Activated CD8-positive, alpha-beta memory T cell treated with anti-CD3 and anti-CD28 coated beads, Interleukin-2, amount 50 U/mL, for 1 hour (primary cell): ENCODE results near the gene RAET1E.
"Not testable (repeated sequence)": the region's sequence is repeated elsewhere in the genome, so short reads cannot be mapped to it uniquely, and the experiment has no call there.

Experiments used
- DNase-seq: peaks from one replicate; pipeline ENCODE4 v3.0.0-alpha.2; 2020; ENCODE audit errors: extremely low read depth

RAET1E gene

DNA sequence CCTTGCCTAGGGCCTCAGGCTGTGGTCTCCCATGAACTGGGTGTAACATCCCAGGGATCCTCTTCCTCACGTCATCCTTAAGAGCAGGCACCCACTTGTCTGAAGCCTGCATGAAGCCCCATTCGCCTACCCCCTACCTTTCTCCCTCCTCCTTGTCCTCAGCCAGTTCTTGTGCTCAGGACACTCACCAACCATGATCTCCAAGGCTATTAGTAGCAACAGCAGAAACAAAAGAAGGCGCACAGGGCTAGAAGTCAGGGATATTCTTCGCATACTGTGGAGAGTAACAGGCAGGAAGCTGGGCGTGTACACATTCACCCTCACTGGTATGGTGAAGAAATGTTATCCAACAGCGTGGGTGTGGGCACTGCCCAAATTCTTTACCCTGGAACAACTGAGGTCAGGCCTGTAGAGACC, 7.3 kb downstream of the RAET1E start:
- no peak for DNase-seq

DNA sequence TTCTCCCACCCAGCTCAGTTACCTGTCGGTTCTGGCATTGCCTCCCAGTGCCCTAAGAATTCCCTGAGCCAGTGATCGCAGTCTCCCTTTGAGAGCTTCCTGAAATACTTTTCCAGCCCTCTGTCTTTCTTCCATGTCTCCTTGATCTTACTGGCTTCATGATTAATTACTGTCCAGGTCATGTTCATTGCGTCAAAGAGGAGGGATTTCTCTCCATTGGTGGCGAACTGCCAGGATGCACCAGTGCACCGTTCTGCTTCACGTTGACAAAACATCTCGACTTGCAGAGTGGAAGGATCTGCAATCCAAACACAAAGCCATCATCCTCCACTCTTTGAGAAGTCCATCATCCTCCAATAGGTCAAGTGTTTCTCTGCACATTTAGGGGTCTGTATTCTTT, 8.6 kb downstream of the RAET1E start:
- DNase-seq: no peak

DNA sequence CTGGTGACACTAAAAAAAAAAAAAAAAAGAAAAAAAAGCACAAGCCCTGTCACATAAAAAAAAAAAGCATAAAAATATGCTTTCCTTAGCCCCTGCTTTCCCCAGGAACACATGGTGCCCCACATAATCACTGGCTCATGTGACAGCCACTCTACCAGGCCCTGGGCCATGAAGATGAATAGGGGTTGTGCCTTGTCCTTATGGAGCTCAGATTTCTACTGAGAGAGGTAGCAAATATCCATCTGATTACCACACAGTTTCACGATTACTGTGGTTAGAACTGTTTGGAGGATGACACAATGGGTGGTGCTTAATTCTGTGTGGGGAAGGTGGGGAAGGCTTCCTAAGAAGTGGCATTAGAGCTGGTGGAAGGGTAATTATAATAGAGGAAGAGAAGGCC, 9.3 kb downstream of the RAET1E start:
- no peak for DNase-seq

DNA sequence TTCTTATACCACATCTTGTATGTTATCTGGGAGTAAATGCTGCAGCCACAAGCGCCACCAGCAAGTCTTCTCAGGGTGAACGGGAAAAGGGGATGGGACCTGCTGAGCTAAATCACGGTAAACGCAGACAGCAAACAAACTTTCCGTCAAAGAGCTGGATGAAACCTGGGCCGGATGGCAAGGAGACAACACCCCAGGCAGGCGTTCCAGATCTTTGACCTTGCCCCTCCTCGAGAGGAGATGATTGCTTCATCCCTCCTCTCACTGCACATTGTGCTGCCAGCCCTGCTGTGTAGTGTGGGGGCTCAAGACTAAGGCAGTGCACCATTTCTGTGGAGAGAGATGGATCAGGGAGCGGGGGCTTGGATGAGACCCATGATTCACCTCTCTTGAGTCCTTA, 9.8 kb downstream of the RAET1E start:
- DNase-seq: no peak

DNA sequence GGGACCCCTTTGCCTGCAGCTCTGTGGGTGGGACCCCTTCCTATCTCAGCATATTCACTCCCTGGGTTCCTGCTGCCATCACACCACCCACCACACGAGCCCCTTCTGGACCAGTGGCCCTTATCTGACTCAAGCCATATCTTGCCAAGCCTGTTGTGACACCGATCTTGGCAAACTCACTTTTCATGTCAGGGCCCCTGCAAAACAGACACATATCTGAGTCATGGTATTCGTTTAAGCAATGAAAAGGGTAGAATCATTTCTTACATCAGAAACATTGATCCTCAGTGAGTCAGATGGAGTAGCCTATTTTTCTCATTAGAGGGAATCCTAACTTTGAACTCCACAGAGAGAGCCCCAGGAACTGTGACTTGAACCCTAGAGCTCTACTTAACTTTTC, 10.6 kb downstream of the RAET1E start:
- DNase-seq: no peak

DNA sequence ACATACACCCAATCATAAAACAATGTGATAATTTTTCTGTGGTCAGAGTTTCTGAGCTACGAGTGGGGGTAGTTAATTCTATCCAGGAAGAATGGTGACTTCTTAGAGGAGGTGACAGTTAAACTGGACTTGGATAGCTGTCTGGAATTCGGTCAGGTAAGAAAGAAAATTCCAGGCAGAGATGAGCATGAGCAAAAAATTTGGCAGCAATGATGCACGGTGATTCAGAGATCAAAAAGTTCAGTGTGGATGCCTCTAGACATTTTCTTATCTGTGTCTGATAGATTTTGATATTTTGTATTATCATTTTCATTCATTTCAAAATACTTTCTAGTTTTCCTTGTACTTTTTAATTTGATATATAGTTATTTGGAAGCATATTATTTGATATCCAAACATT, 12.0 kb downstream of the RAET1E start:
- DNase-seq: no peak

DNA sequence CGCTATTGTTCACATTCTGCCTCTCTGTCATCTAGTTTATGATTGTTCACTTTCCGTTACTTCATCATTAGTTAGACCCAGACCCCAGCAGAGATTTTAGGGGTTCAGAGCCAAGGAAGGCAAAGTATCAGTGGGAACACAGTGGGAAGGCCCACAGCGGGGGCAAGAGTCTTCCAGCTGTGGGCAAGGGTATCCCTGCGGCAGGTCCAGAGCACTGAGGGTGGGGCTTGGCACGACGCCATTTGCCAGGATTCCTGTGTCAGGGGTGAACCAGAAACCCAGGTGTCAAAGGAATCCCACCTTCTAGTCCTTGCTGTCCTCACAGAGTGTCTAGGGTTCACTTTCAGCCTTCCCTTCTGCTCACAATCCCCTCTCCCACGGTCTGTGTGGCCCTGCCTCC, 13.3 kb downstream of the RAET1E start:
- DNase-seq: no peak

DNA sequence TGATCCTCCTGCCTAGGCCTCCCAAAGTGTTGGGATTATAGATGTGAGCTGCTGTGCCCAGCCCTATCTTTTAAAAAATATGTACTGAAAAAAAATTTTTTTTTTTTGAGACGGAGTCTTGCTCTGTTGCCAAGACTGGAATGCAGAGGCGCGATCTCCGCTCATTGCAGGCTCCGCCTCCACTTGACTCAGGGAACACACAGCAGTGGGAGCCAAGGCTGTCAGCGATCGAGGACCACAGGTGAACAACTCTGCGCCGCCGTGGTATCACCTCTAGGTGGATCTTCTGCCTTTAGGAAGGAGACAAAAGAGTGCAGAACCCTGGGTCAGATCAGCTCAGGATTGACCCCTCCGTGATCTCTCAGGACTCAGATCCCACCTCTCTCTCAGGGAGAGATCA, 13.7 kb downstream of the RAET1E start:
- DNase-seq: no peak

DNA sequence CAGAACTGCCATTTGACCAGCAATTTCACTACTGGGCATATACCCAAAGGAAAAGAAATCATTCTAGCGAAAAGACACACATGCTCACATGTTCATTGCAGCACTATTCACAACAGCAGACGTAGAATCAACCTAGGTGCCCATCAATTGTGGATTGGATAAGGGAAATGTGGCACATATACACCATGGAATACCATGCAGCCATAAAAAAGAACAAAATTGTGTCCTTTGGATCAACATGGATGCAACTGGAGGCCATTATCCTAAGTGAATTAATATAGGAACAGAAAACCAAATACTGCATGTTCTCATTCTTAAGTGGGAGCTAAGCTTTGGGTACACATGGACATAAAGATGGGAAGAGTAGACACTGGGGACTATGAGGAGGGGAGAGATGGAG, 16.1 kb downstream of the RAET1E start:
- DNase-seq: no peak

DNA sequence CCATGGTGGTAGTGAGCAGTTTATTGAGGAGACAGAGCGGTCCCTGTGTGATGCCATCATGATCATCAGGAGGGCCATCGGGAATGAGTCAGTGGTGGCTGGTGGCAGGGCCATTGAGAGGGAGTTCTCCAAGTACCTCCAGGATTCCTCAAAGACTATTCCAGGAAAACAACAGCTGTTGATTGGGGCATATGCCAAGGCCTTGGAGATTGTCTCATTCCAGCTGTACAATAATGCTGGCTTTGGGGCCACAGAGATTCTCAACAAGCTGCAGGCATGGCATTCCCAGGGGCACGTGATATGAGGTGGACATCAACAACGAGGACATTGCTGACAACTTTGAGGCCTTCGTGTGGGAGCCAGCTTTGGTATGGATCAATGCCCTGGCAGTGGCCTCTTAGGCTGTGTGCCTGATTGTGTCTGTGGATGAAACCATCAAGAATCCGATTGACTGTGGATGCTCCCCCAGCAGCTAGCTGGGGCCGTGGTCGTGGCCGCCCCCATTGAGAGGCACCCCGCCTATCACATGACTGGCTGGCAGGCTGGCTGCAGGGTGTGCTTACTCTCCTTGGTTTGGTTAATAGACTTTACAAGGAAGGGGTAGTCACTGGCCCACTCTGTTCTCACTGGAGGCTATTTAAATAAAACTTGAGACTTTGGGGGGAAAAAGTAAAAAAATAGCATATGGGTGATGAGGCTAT, 16.7 kb downstream of the RAET1E start:
- no peak for DNase-seq

DNA sequence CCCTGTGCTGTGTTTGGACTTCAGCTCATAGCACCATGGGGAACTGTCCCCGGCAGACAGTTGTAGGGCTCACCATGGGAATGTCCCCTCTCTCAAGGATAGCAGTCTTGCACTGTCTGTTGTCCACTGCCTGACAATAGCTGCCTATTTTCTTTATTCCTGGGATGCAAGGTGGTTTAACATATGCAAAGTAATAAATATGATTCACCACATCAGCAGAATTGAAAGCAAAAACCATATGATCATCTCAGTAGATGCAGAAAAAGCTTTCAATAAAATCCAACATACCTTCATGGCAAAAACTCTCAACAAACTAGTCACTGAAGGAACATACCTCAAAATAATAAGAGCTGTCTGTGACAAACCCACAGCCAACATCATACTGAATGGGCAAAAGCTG, 20.3 kb downstream of the RAET1E start:
- DNase-seq: no peak

DNA sequence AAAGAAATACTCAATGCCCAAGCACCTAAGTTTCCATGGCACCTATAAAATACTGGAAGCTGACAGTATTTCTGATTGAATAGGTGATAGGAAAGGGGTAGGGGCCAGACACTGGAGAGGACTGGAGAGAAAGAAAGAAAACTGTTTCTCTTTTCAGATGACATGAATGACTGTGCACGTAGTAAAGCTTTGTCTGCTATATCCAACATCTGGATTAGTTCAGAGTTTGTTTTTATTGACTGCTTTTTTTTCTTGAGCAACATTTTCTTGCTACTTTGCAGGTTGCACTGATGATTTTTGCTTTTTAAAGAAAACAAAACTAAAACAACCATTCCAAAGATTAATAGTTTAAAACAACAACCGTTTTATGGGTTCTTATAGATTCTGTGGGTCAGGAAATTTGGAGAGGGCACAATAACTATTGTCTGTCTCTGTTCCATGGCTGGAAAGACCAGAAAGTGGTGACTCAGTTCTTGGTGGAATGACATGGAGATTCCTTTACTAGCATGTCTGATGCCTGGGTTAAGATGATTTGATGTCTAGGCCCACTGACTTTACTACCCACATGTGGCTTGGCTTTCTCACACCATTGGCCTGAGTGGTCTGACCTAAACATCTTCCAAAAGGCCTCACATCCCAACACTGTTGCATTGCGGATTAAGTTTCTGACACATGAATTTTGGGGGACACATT, 21.5 kb downstream of the RAET1E start:
- no peak for DNase-seq

DNA sequence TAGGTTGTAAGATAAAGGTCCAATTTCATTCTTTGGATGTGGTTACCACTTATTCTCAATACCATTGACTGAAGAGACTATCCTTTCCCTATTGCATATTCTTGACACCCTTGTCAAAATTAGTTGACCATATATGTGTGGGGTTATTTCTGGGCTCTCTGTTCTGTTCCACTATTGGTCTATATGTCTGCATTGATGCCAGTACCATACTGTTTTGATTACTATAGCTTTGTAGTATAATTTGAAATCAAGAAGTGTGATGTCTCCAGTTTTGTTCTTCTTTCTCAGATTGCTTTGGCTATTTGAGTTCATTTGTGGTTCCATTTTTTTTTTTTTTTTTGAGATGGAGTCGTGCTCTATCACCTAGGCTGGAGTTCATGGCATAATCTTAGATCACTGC, 25.7 kb downstream of the RAET1E start:
- DNase-seq: no peak

DNA sequence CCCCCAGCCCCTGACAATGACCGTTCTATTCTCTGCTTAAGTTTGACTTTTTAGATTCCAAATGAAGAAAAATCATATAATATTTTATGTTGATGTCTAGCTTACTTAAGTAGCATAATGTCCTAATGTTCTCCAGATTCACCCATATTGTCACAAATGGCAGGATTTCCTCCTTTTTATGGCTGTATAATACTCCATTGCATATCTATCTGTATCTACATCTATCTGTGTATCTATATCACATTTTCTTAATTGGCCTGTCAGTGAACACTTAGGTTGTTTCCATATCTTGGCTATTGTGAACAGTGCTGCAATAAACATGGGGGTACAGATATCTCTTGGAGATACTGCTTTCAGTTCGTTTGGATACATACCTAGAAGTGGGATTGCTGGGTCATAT, 26.7 kb downstream of the RAET1E start:
- no peak for DNase-seq

DNA sequence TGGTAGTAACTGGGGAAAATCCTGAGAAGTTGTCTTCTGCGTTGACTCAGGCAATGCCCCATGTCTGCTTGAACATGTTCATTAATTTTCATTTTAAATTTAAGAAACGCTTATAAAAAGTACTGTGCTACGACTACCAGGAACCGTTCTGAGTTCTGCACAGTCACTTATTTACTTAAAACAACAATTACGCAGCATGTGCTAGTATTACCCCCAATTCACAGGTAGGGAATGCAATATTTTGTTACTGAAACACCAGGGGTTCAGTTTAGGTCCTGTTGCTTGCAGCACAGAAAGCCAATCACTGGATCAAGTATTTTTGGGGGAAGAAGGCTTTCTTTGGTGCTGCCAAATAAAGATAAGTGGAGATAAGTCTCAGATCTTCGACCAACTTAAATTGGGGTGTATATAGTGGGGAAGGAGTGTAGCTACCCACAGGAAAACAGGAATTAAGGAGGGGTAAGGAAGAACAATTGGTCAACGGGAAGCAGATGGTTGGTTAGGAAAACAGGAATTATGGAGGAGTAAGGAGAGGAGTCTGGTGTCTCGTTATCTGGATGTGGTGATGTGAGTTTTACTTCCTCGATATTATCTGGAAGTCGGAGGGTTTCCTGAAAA, 28.5 kb downstream of the RAET1E start:
- no peak for DNase-seq

DNA sequence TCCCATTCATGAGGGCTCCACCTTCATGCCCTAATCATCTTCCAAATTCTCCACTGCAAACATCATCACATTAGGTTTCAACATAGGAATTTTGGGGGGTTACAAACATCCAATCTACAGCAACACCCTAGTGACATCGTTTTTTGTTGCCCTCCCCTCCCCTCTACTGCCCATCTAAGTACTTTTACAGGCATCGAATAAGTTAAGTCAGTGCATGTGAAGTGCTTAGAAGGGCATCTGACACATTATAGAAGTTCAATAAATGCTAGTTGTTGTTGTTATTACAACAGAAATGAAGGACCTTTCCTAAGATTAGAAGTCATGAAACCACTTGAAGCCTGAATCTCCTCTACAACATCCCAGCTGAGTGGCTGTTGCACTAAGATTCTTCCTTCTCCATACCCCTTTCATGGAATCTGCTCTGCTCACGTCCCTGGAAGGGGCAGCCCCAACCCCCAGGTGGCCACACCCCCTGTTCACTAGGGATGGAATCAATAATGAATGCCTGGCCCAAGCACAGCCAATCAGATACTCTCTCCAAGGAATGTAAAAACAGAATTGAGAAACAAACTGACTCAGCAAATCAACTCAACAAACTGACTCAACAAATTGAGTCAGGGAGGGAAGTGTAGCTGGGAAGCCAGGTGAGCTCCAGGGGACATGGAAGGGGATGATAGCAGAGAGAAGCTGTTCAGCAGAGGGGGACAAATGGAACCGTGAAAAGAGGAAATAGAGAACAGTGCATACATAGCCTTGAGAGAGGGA, 29.9 kb downstream of the RAET1E start:
- DNase-seq: no peak

DNA sequence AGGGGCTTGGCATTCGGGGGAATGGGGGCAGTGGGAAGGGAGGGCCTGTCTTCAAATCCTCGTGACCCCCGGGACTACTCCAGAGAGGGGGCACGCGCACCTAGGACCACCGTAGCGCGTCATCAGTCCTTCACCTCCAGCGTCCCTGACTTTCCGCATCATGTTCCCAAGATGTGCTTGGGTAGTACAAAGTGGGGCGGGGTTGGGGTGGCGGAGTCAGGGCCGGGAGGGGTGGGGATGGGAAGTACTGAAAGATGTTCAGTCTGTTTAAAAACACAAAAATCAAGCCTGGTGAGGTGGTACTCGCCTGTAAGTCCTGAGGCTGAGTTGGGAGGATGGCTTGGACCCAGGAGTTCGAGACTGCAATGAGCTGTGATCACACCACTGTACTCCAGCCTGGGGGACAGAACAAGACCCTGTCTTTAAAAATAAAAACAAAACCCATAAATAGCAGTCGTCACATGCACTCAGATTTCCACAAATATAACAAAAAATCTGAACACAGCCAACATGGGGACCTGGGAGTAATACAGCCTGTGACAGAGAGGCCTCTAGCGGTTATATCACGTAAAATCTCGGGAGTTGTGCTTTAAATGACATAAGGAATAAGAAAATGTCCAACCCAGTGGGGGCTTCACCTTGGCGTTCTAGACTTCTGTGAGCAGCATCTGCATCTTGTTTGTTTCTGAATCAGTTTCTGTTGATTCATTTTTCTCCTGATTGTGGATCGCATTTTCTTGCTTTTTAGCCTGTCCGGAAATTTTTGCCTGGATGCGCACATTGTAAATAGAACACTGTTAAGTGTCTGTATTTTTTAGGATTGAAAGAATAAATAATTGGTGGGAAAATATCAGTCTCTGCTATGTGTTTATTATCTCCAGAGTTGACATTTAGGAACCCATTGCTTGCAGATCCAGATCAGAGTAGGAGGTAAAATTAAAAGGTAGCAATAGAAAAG, 33.1 kb downstream of the RAET1E start:
- DNase-seq: no peak

DNA sequence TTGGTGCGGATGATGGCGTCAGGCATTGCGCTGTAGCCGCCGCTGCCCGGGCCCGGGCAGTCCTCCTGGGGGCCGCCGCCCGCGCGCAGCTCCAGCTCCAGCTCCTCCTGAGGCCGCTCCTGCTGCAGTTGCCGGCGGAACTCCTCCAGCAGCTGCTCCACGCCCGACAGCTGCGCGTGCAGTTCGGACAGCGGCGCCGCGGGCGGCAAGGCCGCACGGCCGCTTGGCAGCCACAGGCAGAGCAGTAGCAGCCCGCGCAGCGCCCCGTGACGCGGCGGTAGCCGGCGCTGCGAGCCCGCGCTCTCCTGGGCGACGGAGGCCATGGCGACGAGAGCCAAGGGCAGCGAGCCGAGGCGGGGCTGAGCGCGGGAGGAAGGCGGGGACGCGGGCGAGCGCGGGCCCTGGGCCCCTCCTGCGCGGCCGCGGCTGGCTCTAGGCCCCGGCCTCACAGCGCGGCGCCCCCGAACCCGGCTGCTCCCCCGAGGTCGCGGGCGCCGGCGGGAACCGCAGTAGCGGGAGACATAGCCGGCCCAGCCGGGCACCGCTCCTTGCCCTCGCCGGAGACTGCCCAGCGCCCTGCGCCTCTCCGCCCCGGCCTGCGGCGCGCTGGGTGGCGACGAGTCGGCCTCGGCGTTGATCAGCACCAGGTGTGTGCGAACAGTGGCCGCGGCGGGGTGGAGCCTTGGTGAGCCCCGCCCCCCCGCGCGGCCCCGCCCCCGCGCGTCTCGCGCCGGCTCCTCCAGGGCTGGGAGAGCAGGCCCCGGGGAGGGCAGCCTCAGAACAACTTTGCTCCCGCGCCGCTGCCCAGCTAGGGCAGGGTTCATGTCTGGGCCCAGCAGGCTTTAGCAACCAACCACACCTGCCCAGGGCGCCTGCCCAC, 34.0 kb downstream of the RAET1E start, which contains the start of gene LRP11:
LRP11 (minus strand) TSS at position 662 of the 880 bp plus-strand sequence; CDS start at position 323, 339 bp downstream.
- peak; percentile 42 for DNase-seq

DNA sequence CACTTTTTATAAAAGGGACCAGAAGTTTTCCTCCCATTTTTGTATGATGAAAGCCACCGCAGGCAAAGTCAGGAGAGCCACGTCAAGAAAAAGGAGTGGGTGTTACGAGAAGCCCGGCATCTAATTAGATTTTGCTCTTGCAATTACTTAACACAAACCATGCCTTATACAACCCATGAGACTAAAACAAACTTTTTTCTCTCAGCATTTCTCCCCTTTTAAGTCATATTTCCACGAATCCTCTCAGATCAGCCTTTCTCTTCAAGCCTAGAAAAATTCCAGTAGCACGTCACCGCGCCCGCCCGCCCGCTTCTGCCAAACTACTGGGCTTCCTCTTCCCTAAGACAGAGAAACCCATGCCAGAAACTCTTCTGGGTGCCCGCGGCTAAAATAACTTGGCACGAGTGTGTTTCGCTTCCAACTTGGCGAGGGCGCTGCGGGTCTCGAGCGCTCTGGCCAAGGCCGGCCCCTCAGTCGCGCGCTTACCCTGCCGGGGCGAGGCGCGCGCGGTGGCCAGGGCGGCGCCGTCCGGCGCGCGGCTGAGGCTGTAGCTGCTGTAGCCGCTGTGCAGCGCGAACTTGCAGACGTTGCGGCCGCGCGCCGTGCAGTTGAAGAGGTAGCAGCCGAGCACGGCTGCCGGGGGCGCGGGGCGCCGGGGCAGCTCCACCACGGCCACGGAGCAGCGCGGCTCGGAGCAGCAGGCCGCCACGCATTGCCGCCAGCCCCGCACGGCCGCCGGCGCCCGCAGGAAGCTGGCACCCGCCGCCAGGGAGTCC, 34.8 kb downstream of the RAET1E start:
- no peak for DNase-seq

DNA sequence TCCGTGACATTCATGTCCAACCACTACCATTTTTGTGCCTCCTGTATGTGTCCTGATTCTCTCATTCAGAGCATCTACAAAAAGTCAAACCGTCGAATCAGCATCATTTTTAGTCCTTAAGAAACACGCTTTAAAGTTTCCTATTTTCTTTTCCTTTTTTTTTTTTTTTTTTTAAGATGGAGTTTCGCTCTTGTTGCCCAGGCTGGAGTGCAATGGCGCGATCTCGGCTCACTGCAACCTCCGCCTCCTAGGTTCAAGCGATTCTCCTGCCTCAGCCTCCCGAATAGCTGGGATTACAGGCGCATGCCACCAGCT, 35.5 kb downstream of the RAET1E start:
- not testable (repeated sequence) for DNase-seq
